H1 (cell line): Measurements from ENCODE around the gene OBSL1. TPM values are rescaled to one million over a fixed set of nuclear protein-coding genes. Genes with fewer than 3 reads are reported as not detected.
A peak's percentile ranks its signal among the peaks of the same experiment; 100 is the strongest.

Experiments used
- CTCF ChIA-PET: fragments of 300-600 bp; sonication (Branson Sonifier 250); formaldehyde crosslinking; loops from one replicate; lab custom pipeline; 2021; ENCODE audit not compliant: partially characterized antibody; lab: Charles Lee
- POLR2A ChIA-PET: fragments of 300-600 bp; sonication (Branson Sonifier 250); formaldehyde crosslinking; loops from one replicate; lab custom pipeline; 2021; ENCODE audit warnings: inconsistent platforms; ENCODE audit not compliant: partially characterized antibody; lab: Charles Lee
- DNase-seq, 2 experiments: peaks; one replicate each; pipeline versions ENCODE4 v3.0.0 to v3.0.0-alpha.2; 2010 to 2022; ENCODE audit warnings: low spot score in 2 of 2, low read depth in 1 of 2, mixed read lengths in 1 of 2
- FAIRE-seq: peaks from 2 replicates; lab custom pipeline; 2011; peaks lifted over from hg19 to GRCh38; lab: Jason Lieb, UNC
- H2AFZ ChIP-seq: 2 replicates; pipeline ENCODE4 v1.8.1; 2012; ENCODE audit warnings: low read length, inconsistent platforms
- H2AK5ac ChIP-seq: 2 replicates; pipeline ENCODE4 v1.6.1; 2013; ENCODE audit warnings: low read depth, low read length
- H2BK120ac ChIP-seq: replicated peaks from 2 replicates; pipeline ENCODE3; 2013; ENCODE audit warnings: low read depth, low read length, inconsistent platforms
- H2BK12ac ChIP-seq: 2 replicates; pipeline ENCODE4 v1.6.1; 2013; ENCODE audit warnings: low read depth, low read length
- H2BK15ac ChIP-seq: 2 replicates; pipeline ENCODE4 v1.6.1; 2013; ENCODE audit warnings: low read length
- H2BK20ac ChIP-seq: 2 replicates; pipeline ENCODE4 v1.6.1; 2013; ENCODE audit warnings: low read length
- H2BK5ac ChIP-seq: 2 replicates; pipeline ENCODE4 v1.6.1; 2013; ENCODE audit warnings: low read depth, low read length
- H3K14ac ChIP-seq: 2 replicates; pipeline ENCODE4 v1.6.1; 2013; ENCODE audit warnings: inconsistent platforms; ENCODE audit not compliant: insufficient read length
- H3K18ac ChIP-seq: 2 replicates; pipeline ENCODE4 v1.6.1; 2013; ENCODE audit warnings: low read length; ENCODE audit errors: extremely low read depth
- H3K23ac ChIP-seq: 2 replicates; pipeline ENCODE4 v1.6.1; 2013; ENCODE audit warnings: inconsistent platforms; ENCODE audit not compliant: insufficient read length
- H3K23me2 ChIP-seq: 2 replicates; pipeline ENCODE4 v1.6.1; 2013; ENCODE audit warnings: low read depth, low read length
- H3K27ac ChIP-seq: 2 replicates; pipeline ENCODE4 v1.6.1; 2011; ENCODE audit warnings: low read depth, low read length, inconsistent platforms
- H3K27me3 ChIP-seq, 4 experiments: replicated peaks in 1 of 4; 1 replicate in 1 of 4; 2 replicates in 3 of 4; pipeline versions ENCODE4 v1.6.1 to v1.8.1; 2011 to 2013; ENCODE audit warnings: low read length in 3 of 4, mild to moderate bottlenecking in 3 of 4, inconsistent platforms in 2 of 4, mixed read lengths in 2 of 4, moderate library complexity in 1 of 4; ENCODE audit not compliant: control insufficient read depth in 3 of 4, insufficient read depth in 3 of 4; ENCODE audit errors: extremely low read depth in 1 of 4
- H3K36me3 ChIP-seq, 4 experiments: 2 replicates each; pipeline versions ENCODE4 v1.6.1 to v1.8.1; 2011 to 2013; ENCODE audit warnings: mild to moderate bottlenecking in 4 of 4, low read length in 3 of 4, moderate library complexity in 2 of 4, control low read depth in 1 of 4, inconsistent platforms in 1 of 4; ENCODE audit not compliant: insufficient read depth in 4 of 4, control insufficient read depth in 2 of 4
- H3K4ac ChIP-seq: replicated peaks from 2 replicates; pipeline ENCODE3; 2013; ENCODE audit warnings: low read length, low read depth, mixed read lengths, inconsistent platforms; ENCODE audit not compliant: insufficient read length
- H3K4me1 ChIP-seq, 4 experiments: replicated peaks in 1 of 4; 1 replicate in 1 of 4; 2 replicates in 3 of 4; pipeline versions ENCODE4 v1.6.1 to v1.8.1; 2011 to 2013; ENCODE audit warnings: low read length in 3 of 4, inconsistent platforms in 2 of 4, mixed read lengths in 1 of 4; ENCODE audit not compliant: insufficient read depth in 4 of 4, control insufficient read depth in 3 of 4
- H3K4me2 ChIP-seq, 2 experiments: 2 replicates each; pipeline versions ENCODE4 v1.6.1 to v1.8.1; 2011 to 2013; ENCODE audit warnings: low read depth in 2 of 2, low read length in 2 of 2, control low read depth in 1 of 2, inconsistent platforms in 1 of 2, mild to moderate bottlenecking in 1 of 2; ENCODE audit not compliant: insufficient read depth in 1 of 2
- H3K4me3 ChIP-seq, 4 experiments: fragments of 200-600, 300-600 bp in 1 of 4; sonication (generic), shearing (Covaris generic), sonication (Bioruptor Twin) in 1 of 4; 2 replicates each; pipeline versions ENCODE4 v1.5.1 to v1.8.1; 2011 to 2016; ENCODE audit warnings: low read length in 4 of 4, low read depth in 3 of 4, control low read depth in 2 of 4, inconsistent platforms in 2 of 4, mild to moderate bottlenecking in 2 of 4, mixed read lengths in 1 of 4, moderate library complexity in 1 of 4; ENCODE audit not compliant: insufficient read depth in 2 of 4; ENCODE audit errors: extremely low read depth in 1 of 4
- H3K56ac ChIP-seq: replicated peaks from 2 replicates; pipeline ENCODE3; 2013; ENCODE audit warnings: low read depth, mild to moderate bottlenecking, mixed read lengths, low read length, inconsistent platforms; ENCODE audit not compliant: insufficient read length
- H3K79me1 ChIP-seq: 2 replicates; pipeline ENCODE4 v1.6.1; 2013; ENCODE audit warnings: low read depth, low read length, control low read depth
- H3K79me2 ChIP-seq, 2 experiments: 2 replicates each; pipeline versions ENCODE4 v1.6.1 to v1.8.1; 2012 to 2013; ENCODE audit warnings: low read length in 2 of 2, mild to moderate bottlenecking in 2 of 2, inconsistent platforms in 1 of 2; ENCODE audit not compliant: insufficient read depth in 2 of 2, control insufficient read depth in 1 of 2
- H3K9ac ChIP-seq, 4 experiments: replicated peaks in 1 of 4; 1 replicate in 1 of 4; 2 replicates in 3 of 4; pipeline versions ENCODE4 v1.6.1 to v1.8.1; 2011 to 2013; ENCODE audit warnings: low read depth in 3 of 4, low read length in 3 of 4, control low read depth in 2 of 4, mild to moderate bottlenecking in 2 of 4, moderate library complexity in 2 of 4, inconsistent platforms in 1 of 4; ENCODE audit errors: extremely low read depth in 1 of 4
- H3K9me3 ChIP-seq, 2 experiments: 2 replicates each; pipeline versions ENCODE4 v1.6.1 to v1.8.1; 2012 to 2013; ENCODE audit warnings: mild to moderate bottlenecking in 2 of 2, moderate library complexity in 2 of 2, control low read depth in 1 of 2, inconsistent platforms in 1 of 2, low read depth in 1 of 2, low read length in 1 of 2, mixed read lengths in 1 of 2; ENCODE audit not compliant: insufficient read depth in 2 of 2
- H4K20me1 ChIP-seq, 2 experiments: replicated peaks in 1 of 2; 2 replicates each; pipeline versions ENCODE3 to v1.8.1; 2011 to 2013; ENCODE audit warnings: inconsistent platforms in 2 of 2, low read length in 2 of 2, mild to moderate bottlenecking in 1 of 2; ENCODE audit not compliant: insufficient read depth in 2 of 2, control insufficient read depth in 1 of 2
- H4K5ac ChIP-seq: 2 replicates; pipeline ENCODE4 v1.6.1; 2013; ENCODE audit warnings: low read length, low read depth, mixed read lengths, inconsistent platforms; ENCODE audit not compliant: insufficient read length
- H4K8ac ChIP-seq: 2 replicates; pipeline ENCODE4 v1.8.0; 2013; ENCODE audit warnings: mild to moderate bottlenecking, moderate library complexity, low read length, inconsistent platforms; ENCODE audit not compliant: insufficient read depth; ENCODE audit errors: extremely low read depth
- H4K91ac ChIP-seq: replicated peaks from 2 replicates; pipeline ENCODE3; 2013; ENCODE audit warnings: low read length, mixed read lengths, inconsistent platforms; ENCODE audit not compliant: insufficient read length
- CEBPB ChIP-seq: IDR thresholded peaks from 2 replicates; pipeline ENCODE4 v1.6.1; 2012; ENCODE audit warnings: low read depth, low read length
- EZH2 ChIP-seq: fragments of 200-600 bp; sonication (generic); IDR thresholded peaks from 2 replicates; pipeline ENCODE4 v1.7.1; 2012; ENCODE audit warnings: low read depth, mild to moderate bottlenecking, moderate library complexity, low read length, inconsistent platforms; ENCODE audit not compliant: severe bottlenecking
- WGBS, 2 experiments: shearing (Covaris generic) in 1 of 2; methylation state at CpG; one replicate each; pipeline versions ENCODE4 v1.1.6 to v1.1.7; 2013 to 2015; ENCODE audit warnings: low lambda C conversion rate in 2 of 2, mixed read lengths in 2 of 2, inconsistent platforms in 1 of 2, low coverage in 1 of 2, missing lambda C conversion rate in 1 of 2; ENCODE audit not compliant: insufficient replicate concordance in 2 of 2, insufficient coverage in 1 of 2, insufficient read length in 1 of 2; ENCODE audit errors: extremely low coverage in 1 of 2, missing lambda C conversion rate in 1 of 2; 5-methylcytosine and 5-hydroxymethylcytosine counted together
- polyA plus RNA-seq, 7 experiments: library from polyadenylated mRNA; depleted of rRNA in 3 of 7; stranded (reverse) in 5 of 7; unstranded in 2 of 7; fragments of >200 nt in 5 of 7; fragments of 200-250 nt in 2 of 7; gene quantifications; 1 replicate in 5 of 7; 2 replicates in 1 of 7; 4 replicates in 1 of 7; pipeline versions ENCODE4 v1.2.1 to v1.2.3, GENCODE V29; 2011 to 2013; ENCODE audit warnings: missing spikeins in 2 of 7, mixed read lengths in 2 of 7
- total RNA-seq: library from RNA; stranded (reverse); fragmentation: NEBNext Ultra II Directional; extraction: Animal tissue kit (Norgen Biotek cat#: 25700); gene quantifications from 2 replicates; pipeline ENCODE4 v1.2.1, GENCODE V29; 2021

The OBSL1 gene
- total and polyA plus RNA-seq, 2 of the 8 experiments (the other 6 are each of a cell fraction or from before 2014, with no cell fraction given) = 116 to 127 TPM

- Histone ChIP-seq H2BK120ac (no peak overlapping the region), H3K18ac (peak overlapping the region; percentile 87; the same call in 1 of the 2 replicates), H4K20me1 (peaks cover 0 to 10% of the 10 kb centered on the region in 2 experiments), H4K91ac (no peak overlapping the region), H3K4ac (no peak overlapping the region), H3K56ac (no peak overlapping the region), H3K4me3 (peak overlapping the region; percentile 58 to 77 (median 68); a peak in 7 of 8 replicates), H2BK20ac (no peak overlapping the region), H2BK5ac (no peak overlapping the region), H4K8ac (peak overlapping the region; percentile 65; the same call in 1 of the 2 replicates), H3K23ac (no peak overlapping the region), H3K36me3 (peaks cover 0 to 11% (median 0%) of the 10 kb centered on the region in 4 experiments; a peak in 3 of 8 replicates), H3K27ac (no peak overlapping the region), H2AK5ac (no peak overlapping the region), H3K4me1 (peaks cover 0 to 15% (median 8%) of the 10 kb centered on the region in 4 experiments; a peak in 6 of 7 replicates), H3K79me1 (peaks cover 2% of the 10 kb centered on the region; the same call in 1 of the 2 replicates), H3K9me3 (no peaks in the 10 kb centered on the region), H4K5ac (no peak overlapping the region), H2BK12ac (0 out of 2 replicates have a peak overlapping the region, but pooled peaks have one; percentile 68), H3K9ac (no peak overlapping the region; a peak in 1 of 7 replicates), H3K23me2 (peaks cover 17% of the 10 kb centered on the region; the same call in 1 of the 2 replicates), H3K14ac (no peak overlapping the region), H3K4me2 (peak overlapping the region; percentile 90 to 95), H2BK15ac (no peak overlapping the region), H3K27me3 (peaks cover 0 to 15% (median 13%) of the 10 kb centered on the region in 4 experiments; a peak in 6 of 7 replicates), H3K79me2 (no peaks in the 10 kb centered on the region), H2AFZ (no peak overlapping the region)
- WGBS, 2 experiments = 48% methylated on average over 7 of the region's 7 CpGs; no CpG with 5 or more reads in 1 of the 2 experiments
- TF ChIP-seq EZH2 (peak; percentile 34), CEBPB (no peak)
- CTCF ChIA-PET = interaction anchor here (0.6 to 19.7 kb wide), 10 partner anchors 7 to 175 kb away, joined by 3 to 293 read pairs (median 4); partner anchors contain the start of genes CHPF, STK11IP and TMEM198
- no peak for FAIRE-seq
- DNase-seq = no peak
- POLR2A ChIA-PET = interaction anchor here (0.7 to 17.5 kb wide), 12 partner anchors 8 to 134 kb away, joined by 3 to 293 read pairs (median 4); partner anchors contain the start of genes CHPF, INHA, OBSL1 and STK11IP
These were observed 18.2 kb downstream of the OBSL1 start for GRCh38 chr2:219553168-219553417.
